Kidney glomerular epithelial cell (primary cell): Measurements from ENCODE around the gene IGFBP2.
"Not testable (repeated sequence)": the region's sequence is repeated elsewhere in the genome, so short reads cannot be mapped to it uniquely, and the experiment has no call there.

Experiments used
- DNase-seq: peaks from one replicate; lab custom pipeline; 2025; lab: John Stamatoyannopoulos, UW

Gene IGFBP2, protein sequence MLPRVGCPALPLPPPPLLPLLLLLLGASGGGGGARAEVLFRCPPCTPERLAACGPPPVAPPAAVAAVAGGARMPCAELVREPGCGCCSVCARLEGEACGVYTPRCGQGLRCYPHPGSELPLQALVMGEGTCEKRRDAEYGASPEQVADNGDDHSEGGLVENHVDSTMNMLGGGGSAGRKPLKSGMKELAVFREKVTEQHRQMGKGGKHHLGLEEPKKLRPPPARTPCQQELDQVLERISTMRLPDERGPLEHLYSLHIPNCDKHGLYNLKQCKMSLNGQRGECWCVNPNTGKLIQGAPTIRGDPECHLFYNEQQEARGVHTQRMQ

DNA sequence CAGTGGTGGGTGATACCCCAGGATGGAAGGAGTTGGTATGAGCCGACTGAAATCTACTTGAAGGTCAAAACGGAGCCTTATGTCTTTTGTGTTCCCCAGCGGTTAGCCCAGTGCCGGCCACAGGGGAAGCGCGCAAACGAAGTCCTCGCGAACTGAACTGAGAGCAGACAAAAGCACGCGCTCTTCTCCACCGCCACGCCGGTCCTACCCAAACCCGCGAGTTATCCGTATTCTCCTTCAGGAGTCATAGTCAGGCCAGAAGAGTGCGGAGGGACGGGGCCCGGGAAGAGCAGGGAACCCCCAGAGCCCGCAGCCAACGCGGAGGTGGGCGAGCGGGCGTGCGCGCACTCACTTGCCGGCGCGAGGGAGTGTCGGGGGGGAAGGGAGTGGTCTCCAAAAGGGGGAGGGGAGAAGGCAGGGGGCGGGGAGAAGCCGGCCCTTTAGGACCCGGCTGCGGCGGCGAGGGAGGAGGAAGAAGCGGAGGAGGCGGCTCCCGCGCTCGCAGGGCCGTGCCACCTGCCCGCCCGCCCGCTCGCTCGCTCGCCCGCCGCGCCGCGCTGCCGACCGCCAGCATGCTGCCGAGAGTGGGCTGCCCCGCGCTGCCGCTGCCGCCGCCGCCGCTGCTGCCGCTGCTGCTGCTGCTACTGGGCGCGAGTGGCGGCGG lies at the start of gene IGFBP2:
Gene IGFBP2, plus strand, starts transcription at position 469 of the 664 bp plus-strand sequence. Its CDS starts 104 bp downstream, at position 573.
- peak; percentile 30 for DNase-seq

- DNase-seq: no peak
Measured at GRCh38 chr2:216583606-216584005, 49.6 kb upstream of the IGFBP2 start.

- DNase-seq: no peak
Measured at GRCh38 chr2:216584112-216584511, 49.1 kb upstream of the IGFBP2 start.

DNA sequence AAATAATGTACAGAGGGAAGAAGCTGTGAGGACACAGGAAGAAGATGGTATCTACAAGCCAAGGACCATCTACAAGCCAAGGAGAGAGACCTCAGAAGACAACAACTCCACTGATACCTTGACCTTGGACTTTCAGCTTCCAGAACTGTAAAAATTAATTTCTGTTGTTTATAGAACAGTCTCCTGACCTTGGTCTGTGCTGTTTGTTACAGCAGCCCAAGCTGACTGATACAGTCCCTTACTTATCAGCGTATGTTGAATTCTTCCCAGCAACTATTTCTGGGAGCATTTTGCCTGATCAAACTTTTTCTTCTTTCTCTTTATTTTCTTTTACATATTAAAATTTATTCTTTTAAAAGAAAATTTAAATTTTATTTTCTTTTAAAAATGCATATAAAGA lies 47.8 kb upstream of the IGFBP2 start:
- DNase-seq: no peak

DNA sequence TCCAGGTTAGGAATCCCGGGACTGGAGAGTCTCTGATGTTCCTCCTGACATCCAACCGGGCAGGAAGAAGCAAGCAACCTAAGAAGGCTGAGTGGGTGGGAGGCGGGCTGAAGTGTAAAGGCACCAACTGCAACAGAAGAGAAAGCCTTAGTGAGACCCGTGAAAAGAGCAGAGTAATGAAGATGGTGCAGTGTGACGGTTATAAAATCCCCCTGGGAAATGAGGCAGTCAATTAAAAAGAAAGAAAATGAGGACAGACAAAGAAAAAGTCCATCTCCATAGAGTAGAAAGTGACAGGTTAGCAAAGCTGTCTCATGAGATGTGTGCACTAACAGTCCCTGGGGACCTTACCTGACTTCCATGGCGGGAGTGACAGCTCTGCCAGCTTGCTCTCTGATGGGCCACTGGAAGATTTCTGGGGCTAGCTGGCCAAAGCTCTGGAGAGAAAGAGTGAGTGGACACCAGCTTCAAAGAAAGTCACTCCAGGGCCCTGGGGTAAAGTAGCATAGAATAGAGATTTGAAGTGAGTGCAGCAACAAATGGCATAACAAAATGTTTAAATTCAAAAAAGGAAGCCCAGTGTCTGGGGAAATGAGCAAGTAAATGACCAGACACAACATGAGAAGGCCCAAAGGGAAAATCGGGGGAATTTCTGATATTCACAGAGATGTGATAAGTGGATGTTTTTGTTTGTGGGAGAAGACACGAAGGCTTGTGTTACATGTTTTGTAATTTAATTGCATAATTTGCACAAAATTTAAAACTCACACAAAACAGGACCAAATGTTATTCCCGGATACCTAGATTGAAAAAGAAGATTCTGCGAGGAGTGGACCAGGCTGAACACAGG lies 44.1 kb upstream of the IGFBP2 start:
- no peak for DNase-seq

- DNase-seq: no peak
Measured at GRCh38 chr2:216589791-216590190, 43.4 kb upstream of the IGFBP2 start.

- no peak for DNase-seq
Measured at GRCh38 chr2:216590780-216591179, 42.4 kb upstream of the IGFBP2 start.

DNA sequence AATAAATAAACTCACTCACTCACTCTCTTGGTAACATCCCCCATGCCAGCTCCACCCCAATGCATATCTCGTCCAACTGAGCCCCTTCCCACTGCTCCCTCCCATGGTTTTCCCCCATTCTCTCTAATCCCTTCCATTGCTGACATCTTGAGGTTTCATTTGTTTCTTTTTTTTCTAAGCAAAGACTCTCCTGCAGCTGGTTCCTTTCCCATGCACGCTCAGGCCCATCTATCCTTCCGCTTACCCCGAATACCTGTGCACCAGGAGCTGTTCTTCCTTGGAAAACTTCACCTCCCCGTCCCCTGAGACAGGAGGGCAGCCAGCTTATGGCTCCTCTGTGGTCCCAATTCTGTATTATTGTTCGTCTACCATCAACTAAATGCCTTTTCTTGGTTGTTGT lies 41.7 kb upstream of the IGFBP2 start:
- DNase-seq: no peak

- DNase-seq: no peak
Measured at GRCh38 chr2:216594081-216594480, 39.1 kb upstream of the IGFBP2 start.

DNA sequence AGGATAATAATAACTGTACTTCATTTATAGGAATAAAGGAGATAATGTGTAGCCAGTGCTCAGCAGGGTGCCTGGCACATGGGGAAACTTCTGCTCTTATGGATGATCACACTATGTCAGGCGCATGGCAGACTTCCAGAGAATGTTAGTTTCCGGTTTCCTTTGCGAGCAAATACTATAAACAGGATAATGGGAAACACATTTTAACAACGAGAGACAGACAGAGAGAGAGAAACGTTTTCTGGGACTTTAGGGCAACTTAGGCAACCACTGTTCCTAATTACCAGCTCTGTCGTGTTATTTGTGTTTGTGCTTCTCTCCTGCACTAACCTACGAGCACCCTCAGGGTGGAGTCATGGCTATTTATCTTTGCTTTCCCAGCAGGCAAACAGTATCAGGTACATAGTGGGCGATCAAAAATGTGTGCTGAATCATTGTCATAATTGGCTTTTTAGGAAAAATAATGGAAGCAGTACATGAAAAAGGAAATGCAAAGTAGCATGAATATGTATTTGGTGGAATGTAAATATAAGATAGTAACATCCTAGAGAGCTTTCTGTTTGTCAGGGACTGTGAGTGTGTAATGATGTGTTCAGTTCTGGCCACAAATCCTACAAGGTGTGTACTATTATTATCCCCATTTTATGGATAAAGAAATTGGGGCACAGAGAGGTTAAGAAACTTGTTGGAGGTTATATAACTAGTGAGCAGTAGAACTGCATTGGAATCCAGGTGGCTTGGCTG lies 36.8 kb upstream of the IGFBP2 start:
- DNase-seq: no peak

DNA sequence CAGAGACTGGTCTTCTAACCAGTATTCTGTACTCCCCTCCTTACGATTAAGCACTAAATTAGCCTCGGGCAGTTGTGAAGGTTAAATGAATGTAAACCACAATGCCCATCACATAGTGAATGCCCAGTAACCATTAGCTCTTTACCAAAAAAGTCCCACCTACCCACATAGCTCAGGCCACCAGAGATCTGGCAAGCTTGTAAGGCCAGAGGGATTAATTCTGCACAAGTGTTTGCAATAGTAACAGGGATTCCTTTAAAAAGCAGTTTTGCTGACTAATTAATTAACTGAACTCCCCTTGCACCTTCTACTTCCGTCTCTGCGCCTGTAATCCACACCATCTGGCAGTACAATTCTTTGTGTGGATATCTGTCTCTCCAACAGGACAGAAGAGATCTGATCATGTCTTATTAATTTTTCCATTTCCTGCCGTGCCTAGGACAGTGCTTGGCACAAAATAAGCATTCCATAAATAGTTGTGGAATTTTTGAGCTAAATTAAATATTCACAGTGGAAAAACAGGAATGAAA lies 36.2 kb upstream of the IGFBP2 start:
- no peak for DNase-seq

DNA sequence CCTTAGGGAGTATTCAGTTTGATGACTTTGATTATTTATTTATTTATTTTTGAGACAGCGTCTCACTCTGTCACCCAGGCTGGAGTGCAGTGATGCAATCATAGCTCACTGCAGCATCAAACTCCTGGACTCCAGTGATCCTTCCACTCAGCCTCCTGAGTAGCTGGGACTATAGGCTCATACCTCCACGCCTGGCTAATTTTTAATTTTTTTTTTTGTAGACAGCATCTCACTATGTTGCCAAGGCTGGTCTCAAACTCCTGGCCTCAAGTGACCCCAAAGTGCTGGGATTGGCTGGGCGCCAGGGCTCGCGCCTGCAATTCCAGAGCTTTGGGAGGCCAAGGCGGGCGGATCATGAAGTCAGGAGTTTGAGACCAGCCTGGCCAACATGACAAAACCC lies 35.4 kb upstream of the IGFBP2 start:
- DNase-seq: not testable (repeated sequence)

GRCh38 chr2:216601632-216602409 lies 31.4 kb upstream of the IGFBP2 start:
- no peak for DNase-seq

DNA sequence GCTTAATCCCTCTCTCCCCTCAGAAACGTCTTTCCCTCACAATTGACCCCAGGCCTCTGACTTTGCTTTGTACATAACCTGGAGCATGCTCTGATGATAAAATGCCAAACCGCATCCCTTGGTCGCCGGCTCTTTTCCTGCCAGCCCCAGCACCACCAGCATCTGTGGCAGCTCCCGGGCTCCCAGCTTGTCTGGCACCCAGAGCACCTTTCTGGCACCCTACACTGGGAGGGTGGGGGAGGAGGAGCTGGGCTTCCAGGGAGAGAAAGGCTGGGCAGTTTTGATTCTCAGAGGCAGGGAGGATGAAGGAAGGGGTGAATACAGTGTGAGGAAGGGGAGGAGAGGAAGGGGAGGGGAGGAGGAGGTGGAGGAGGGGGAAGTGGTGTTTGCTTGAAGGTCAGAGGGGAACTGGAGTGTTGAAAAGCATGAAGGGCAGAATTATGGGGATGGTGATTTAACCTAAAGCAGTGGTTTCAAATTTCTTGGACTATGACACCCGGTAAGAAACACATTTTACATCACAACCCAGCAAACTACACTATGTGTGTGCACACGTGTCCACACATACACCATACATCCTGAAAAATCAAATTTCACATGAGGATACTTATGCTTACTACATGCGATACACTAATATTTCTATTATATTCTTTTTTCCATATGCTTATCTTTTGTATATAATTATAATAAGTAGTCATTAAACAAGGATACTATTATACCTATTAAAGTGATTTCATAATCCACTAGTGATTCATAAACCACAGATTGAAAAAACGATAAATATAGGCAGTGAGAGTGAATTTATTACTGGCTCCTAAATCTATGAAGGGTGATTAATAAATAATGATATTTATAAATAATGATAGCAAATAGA lies 30.0 kb upstream of the IGFBP2 start:
- DNase-seq: no peak

DNA sequence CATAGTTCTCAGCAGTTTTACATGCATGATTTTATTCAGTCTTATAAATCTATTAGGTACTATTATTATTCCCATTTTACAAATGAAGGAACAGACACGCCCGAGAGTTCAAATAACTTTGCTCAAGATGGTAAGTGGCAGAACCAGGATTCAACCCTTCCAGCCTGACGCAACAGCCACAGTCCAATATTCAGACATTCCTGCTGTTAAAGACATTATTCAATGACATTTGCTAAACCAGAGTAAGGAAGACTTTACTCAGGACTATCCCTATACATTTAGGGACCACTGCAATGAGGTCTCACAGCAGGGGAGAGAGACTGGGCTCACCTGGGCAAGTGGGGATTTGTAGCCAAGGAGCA lies 29.4 kb upstream of the IGFBP2 start:
- DNase-seq: no peak

GRCh38 chr2:216604458-216604857 lies 28.8 kb upstream of the IGFBP2 start:
- DNase-seq: no peak

- DNase-seq: no peak
Measured at GRCh38 chr2:216606551-216607276, 26.5 kb upstream of the IGFBP2 start.

GRCh38 chr2:216607277-216607560 lies 26.0 kb upstream of the IGFBP2 start:
- DNase-seq: no peak

GRCh38 chr2:216608525-216608924 lies 24.7 kb upstream of the IGFBP2 start:
- no peak for DNase-seq
